H1 (cell line): ENCODE data around the gene FOXO6. TPM values are rescaled to one million over a fixed set of nuclear protein-coding genes. Genes with fewer than 3 reads are reported as not detected.
A peak's percentile ranks its signal among the peaks of the same experiment; 100 is the strongest.

ENCODE experiments used
- CTCF ChIA-PET: fragments of 300-600 bp; sonication (Branson Sonifier 250); formaldehyde crosslinking; loops from one replicate; lab custom pipeline; 2021; ENCODE audit not compliant: partially characterized antibody; lab: Charles Lee
- POLR2A ChIA-PET: fragments of 300-600 bp; sonication (Branson Sonifier 250); formaldehyde crosslinking; loops from one replicate; lab custom pipeline; 2021; ENCODE audit warnings: inconsistent platforms; ENCODE audit not compliant: partially characterized antibody; lab: Charles Lee
- DNase-seq, 2 experiments: peaks; one replicate each; pipeline versions ENCODE4 v3.0.0 to v3.0.0-alpha.2; 2010 to 2022; ENCODE audit warnings: low spot score in 2 of 2, low read depth in 1 of 2, mixed read lengths in 1 of 2
- FAIRE-seq: peaks from 2 replicates; lab custom pipeline; 2011; peaks lifted over from hg19 to GRCh38; lab: Jason Lieb, UNC
- H2AFZ ChIP-seq: 2 replicates; pipeline ENCODE4 v1.8.1; 2012; ENCODE audit warnings: low read length, inconsistent platforms
- H2AK5ac ChIP-seq: 2 replicates; pipeline ENCODE4 v1.6.1; 2013; ENCODE audit warnings: low read depth, low read length
- H2BK120ac ChIP-seq: replicated peaks from 2 replicates; pipeline ENCODE3; 2013; ENCODE audit warnings: low read depth, low read length, inconsistent platforms
- H2BK12ac ChIP-seq: 2 replicates; pipeline ENCODE4 v1.6.1; 2013; ENCODE audit warnings: low read depth, low read length
- H2BK15ac ChIP-seq: 2 replicates; pipeline ENCODE4 v1.6.1; 2013; ENCODE audit warnings: low read length
- H2BK20ac ChIP-seq: 2 replicates; pipeline ENCODE4 v1.6.1; 2013; ENCODE audit warnings: low read length
- H2BK5ac ChIP-seq: 2 replicates; pipeline ENCODE4 v1.6.1; 2013; ENCODE audit warnings: low read depth, low read length
- H3K14ac ChIP-seq: 2 replicates; pipeline ENCODE4 v1.6.1; 2013; ENCODE audit warnings: inconsistent platforms; ENCODE audit not compliant: insufficient read length
- H3K18ac ChIP-seq: 2 replicates; pipeline ENCODE4 v1.6.1; 2013; ENCODE audit warnings: low read length; ENCODE audit errors: extremely low read depth
- H3K23ac ChIP-seq: 2 replicates; pipeline ENCODE4 v1.6.1; 2013; ENCODE audit warnings: inconsistent platforms; ENCODE audit not compliant: insufficient read length
- H3K23me2 ChIP-seq: 2 replicates; pipeline ENCODE4 v1.6.1; 2013; ENCODE audit warnings: low read depth, low read length
- H3K27ac ChIP-seq: 2 replicates; pipeline ENCODE4 v1.6.1; 2011; ENCODE audit warnings: low read depth, low read length, inconsistent platforms
- H3K27me3 ChIP-seq, 4 experiments: replicated peaks in 1 of 4; 1 replicate in 1 of 4; 2 replicates in 3 of 4; pipeline versions ENCODE4 v1.6.1 to v1.8.1; 2011 to 2013; ENCODE audit warnings: low read length in 3 of 4, mild to moderate bottlenecking in 3 of 4, inconsistent platforms in 2 of 4, mixed read lengths in 2 of 4, moderate library complexity in 1 of 4; ENCODE audit not compliant: control insufficient read depth in 3 of 4, insufficient read depth in 3 of 4; ENCODE audit errors: extremely low read depth in 1 of 4
- H3K36me3 ChIP-seq, 4 experiments: 2 replicates each; pipeline versions ENCODE4 v1.6.1 to v1.8.1; 2011 to 2013; ENCODE audit warnings: mild to moderate bottlenecking in 4 of 4, low read length in 3 of 4, moderate library complexity in 2 of 4, control low read depth in 1 of 4, inconsistent platforms in 1 of 4; ENCODE audit not compliant: insufficient read depth in 4 of 4, control insufficient read depth in 2 of 4
- H3K4ac ChIP-seq: replicated peaks from 2 replicates; pipeline ENCODE3; 2013; ENCODE audit warnings: low read length, low read depth, mixed read lengths, inconsistent platforms; ENCODE audit not compliant: insufficient read length
- H3K4me1 ChIP-seq, 4 experiments: replicated peaks in 1 of 4; 1 replicate in 1 of 4; 2 replicates in 3 of 4; pipeline versions ENCODE4 v1.6.1 to v1.8.1; 2011 to 2013; ENCODE audit warnings: low read length in 3 of 4, inconsistent platforms in 2 of 4, mixed read lengths in 1 of 4; ENCODE audit not compliant: insufficient read depth in 4 of 4, control insufficient read depth in 3 of 4
- H3K4me2 ChIP-seq, 2 experiments: 2 replicates each; pipeline versions ENCODE4 v1.6.1 to v1.8.1; 2011 to 2013; ENCODE audit warnings: low read depth in 2 of 2, low read length in 2 of 2, control low read depth in 1 of 2, inconsistent platforms in 1 of 2, mild to moderate bottlenecking in 1 of 2; ENCODE audit not compliant: insufficient read depth in 1 of 2
- H3K4me3 ChIP-seq, 4 experiments: fragments of 200-600, 300-600 bp in 1 of 4; sonication (generic), shearing (Covaris generic), sonication (Bioruptor Twin) in 1 of 4; 2 replicates each; pipeline versions ENCODE4 v1.5.1 to v1.8.1; 2011 to 2016; ENCODE audit warnings: low read length in 4 of 4, low read depth in 3 of 4, control low read depth in 2 of 4, inconsistent platforms in 2 of 4, mild to moderate bottlenecking in 2 of 4, mixed read lengths in 1 of 4, moderate library complexity in 1 of 4; ENCODE audit not compliant: insufficient read depth in 2 of 4; ENCODE audit errors: extremely low read depth in 1 of 4
- H3K56ac ChIP-seq: replicated peaks from 2 replicates; pipeline ENCODE3; 2013; ENCODE audit warnings: low read depth, mild to moderate bottlenecking, mixed read lengths, low read length, inconsistent platforms; ENCODE audit not compliant: insufficient read length
- H3K79me1 ChIP-seq: 2 replicates; pipeline ENCODE4 v1.6.1; 2013; ENCODE audit warnings: low read depth, low read length, control low read depth
- H3K79me2 ChIP-seq, 2 experiments: 2 replicates each; pipeline versions ENCODE4 v1.6.1 to v1.8.1; 2012 to 2013; ENCODE audit warnings: low read length in 2 of 2, mild to moderate bottlenecking in 2 of 2, inconsistent platforms in 1 of 2; ENCODE audit not compliant: insufficient read depth in 2 of 2, control insufficient read depth in 1 of 2
- H3K9ac ChIP-seq, 4 experiments: replicated peaks in 1 of 4; 1 replicate in 1 of 4; 2 replicates in 3 of 4; pipeline versions ENCODE4 v1.6.1 to v1.8.1; 2011 to 2013; ENCODE audit warnings: low read depth in 3 of 4, low read length in 3 of 4, control low read depth in 2 of 4, mild to moderate bottlenecking in 2 of 4, moderate library complexity in 2 of 4, inconsistent platforms in 1 of 4; ENCODE audit errors: extremely low read depth in 1 of 4
- H3K9me3 ChIP-seq, 2 experiments: 2 replicates each; pipeline versions ENCODE4 v1.6.1 to v1.8.1; 2012 to 2013; ENCODE audit warnings: mild to moderate bottlenecking in 2 of 2, moderate library complexity in 2 of 2, control low read depth in 1 of 2, inconsistent platforms in 1 of 2, low read depth in 1 of 2, low read length in 1 of 2, mixed read lengths in 1 of 2; ENCODE audit not compliant: insufficient read depth in 2 of 2
- H4K20me1 ChIP-seq, 2 experiments: replicated peaks in 1 of 2; 2 replicates each; pipeline versions ENCODE3 to v1.8.1; 2011 to 2013; ENCODE audit warnings: inconsistent platforms in 2 of 2, low read length in 2 of 2, mild to moderate bottlenecking in 1 of 2; ENCODE audit not compliant: insufficient read depth in 2 of 2, control insufficient read depth in 1 of 2
- H4K5ac ChIP-seq: 2 replicates; pipeline ENCODE4 v1.6.1; 2013; ENCODE audit warnings: low read length, low read depth, mixed read lengths, inconsistent platforms; ENCODE audit not compliant: insufficient read length
- H4K8ac ChIP-seq: 2 replicates; pipeline ENCODE4 v1.8.0; 2013; ENCODE audit warnings: mild to moderate bottlenecking, moderate library complexity, low read length, inconsistent platforms; ENCODE audit not compliant: insufficient read depth; ENCODE audit errors: extremely low read depth
- H4K91ac ChIP-seq: replicated peaks from 2 replicates; pipeline ENCODE3; 2013; ENCODE audit warnings: low read length, mixed read lengths, inconsistent platforms; ENCODE audit not compliant: insufficient read length
- ATF3 ChIP-seq: IDR thresholded peaks from 2 replicates; pipeline ENCODE4 v1.6.1; 2011; ENCODE audit warnings: low read depth, mild to moderate bottlenecking, low read length; ENCODE audit not compliant: insufficient read depth
- BACH1 ChIP-seq: IDR thresholded peaks from 2 replicates; pipeline ENCODE4 v1.6.1; 2012; ENCODE audit warnings: low read length, improper control_type of control experiment
- BCL11A ChIP-seq, 2 experiments: IDR thresholded peaks; one replicate each; pipeline ENCODE4 v1.6.1; 2011; ENCODE audit warnings: low read depth in 2 of 2, low read length in 2 of 2, mild to moderate bottlenecking in 2 of 2
- CEBPB ChIP-seq: IDR thresholded peaks from 2 replicates; pipeline ENCODE4 v1.6.1; 2012; ENCODE audit warnings: low read depth, low read length
- CHD2 ChIP-seq: IDR thresholded peaks from 2 replicates; pipeline ENCODE4 v1.6.1; 2012; ENCODE audit warnings: low read length, improper control_type of control experiment
- HDAC2 ChIP-seq, 2 experiments: fragments of 300-600 bp in 1 of 2; sonication (generic) in 1 of 2; IDR thresholded peaks; 2 replicates each; pipeline ENCODE4 v1.6.1; 2011 to 2012; ENCODE audit warnings: low read depth in 2 of 2, low read length in 2 of 2, mild to moderate bottlenecking in 2 of 2, moderate library complexity in 2 of 2, borderline replicate concordance in 1 of 2, inconsistent platforms in 1 of 2
- POLR2AphosphoS5 ChIP-seq: IDR thresholded peaks from 2 replicates; pipeline ENCODE4 v1.6.1; 2011; ENCODE audit warnings: low read depth, low read length
- RFX5 ChIP-seq: IDR thresholded peaks from 2 replicates; pipeline ENCODE4 v1.6.1; 2011; ENCODE audit warnings: low read depth, low read length, improper control_type of control experiment, borderline replicate concordance
- SAP30 ChIP-seq: fragments of 300-600 bp; sonication (generic); IDR thresholded peaks from 2 replicates; pipeline ENCODE4 v1.7.1; 2012; ENCODE audit warnings: low read length, moderate library complexity, mild to moderate bottlenecking, inconsistent platforms; ENCODE audit not compliant: insufficient read depth, insufficient replicate concordance
- SP2 ChIP-seq: IDR thresholded peaks from 2 replicates; pipeline ENCODE4 v1.6.1; 2012; ENCODE audit warnings: mild to moderate bottlenecking, low read length, inconsistent platforms
- SP4 ChIP-seq: IDR thresholded peaks from 2 replicates; pipeline ENCODE4 v1.6.1; 2012; ENCODE audit warnings: low read length, inconsistent platforms
- SRF ChIP-seq: IDR thresholded peaks from 2 replicates; pipeline ENCODE4 v1.6.1; 2011; ENCODE audit warnings: mild to moderate bottlenecking, low read depth, low read length, moderate library complexity
- YY1 ChIP-seq: IDR thresholded peaks from 2 replicates; pipeline ENCODE4 v1.6.1; 2011; ENCODE audit warnings: low read depth, mild to moderate bottlenecking, low read length
- WGBS, 2 experiments: shearing (Covaris generic) in 1 of 2; methylation state at CpG; one replicate each; pipeline versions ENCODE4 v1.1.6 to v1.1.7; 2013 to 2015; ENCODE audit warnings: low lambda C conversion rate in 2 of 2, mixed read lengths in 2 of 2, inconsistent platforms in 1 of 2, low coverage in 1 of 2, missing lambda C conversion rate in 1 of 2; ENCODE audit not compliant: insufficient replicate concordance in 2 of 2, insufficient coverage in 1 of 2, insufficient read length in 1 of 2; ENCODE audit errors: extremely low coverage in 1 of 2, missing lambda C conversion rate in 1 of 2; 5-methylcytosine and 5-hydroxymethylcytosine counted together
- polyA plus RNA-seq, 7 experiments: library from polyadenylated mRNA; depleted of rRNA in 3 of 7; stranded (reverse) in 5 of 7; unstranded in 2 of 7; fragments of >200 nt in 5 of 7; fragments of 200-250 nt in 2 of 7; gene quantifications; 1 replicate in 5 of 7; 2 replicates in 1 of 7; 4 replicates in 1 of 7; pipeline versions ENCODE4 v1.2.1 to v1.2.3, GENCODE V29; 2011 to 2013; ENCODE audit warnings: missing spikeins in 2 of 7, mixed read lengths in 2 of 7
- total RNA-seq: library from RNA; stranded (reverse); fragmentation: NEBNext Ultra II Directional; extraction: Animal tissue kit (Norgen Biotek cat#: 25700); gene quantifications from 2 replicates; pipeline ENCODE4 v1.2.1, GENCODE V29; 2021

Gene FOXO6
- total and polyA plus RNA-seq, 2 of the 8 experiments (the other 6 are each of a cell fraction or from before 2014, with no cell fraction given) = 0.59 to 3.0 TPM

DNA sequence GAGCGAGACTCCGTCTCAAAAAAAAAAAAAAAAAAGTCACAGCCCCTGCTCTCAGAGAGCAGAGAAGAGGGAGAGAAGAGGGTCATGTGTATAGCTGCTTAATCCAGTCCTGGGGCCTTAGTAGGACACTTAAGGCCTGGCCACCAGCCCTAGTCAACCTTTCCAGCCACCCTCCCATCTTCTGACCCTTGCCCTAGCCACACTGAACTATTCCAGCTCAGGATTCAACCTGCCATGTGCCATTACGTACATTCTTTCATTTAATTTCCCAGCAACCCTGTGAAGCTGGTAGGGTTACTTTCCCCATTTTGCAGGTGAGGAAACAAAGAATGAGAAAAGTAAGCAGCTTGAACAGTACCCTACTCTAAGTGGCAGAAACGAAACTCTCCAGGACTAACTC lies 9.0 kb downstream of the FOXO6 start:
- H3K4me2 ChIP-seq = peak overlapping the region in 1 of 2 experiments; percentile 46; a peak in 1 of 4 replicates
- H2AK5ac ChIP-seq = no peak overlapping the region
- no peaks in the 10 kb centered on the region for H3K79me2 ChIP-seq
- no peak overlapping the region for H2AFZ ChIP-seq
- 0 out of 2 replicates have a peak overlapping the region, but pooled peaks have one; percentile 77 for H2BK15ac ChIP-seq
- H3K27me3 ChIP-seq = peaks cover 0 to 21% (median 9%) of the 10 kb centered on the region in 4 experiments; a peak in 4 of 7 replicates
- no peak overlapping the region for H3K23ac ChIP-seq
- H4K91ac ChIP-seq = no peak overlapping the region
- ChIA-PET POLR2A (interaction anchor here (0.8 to 2.1 kb wide), 7 partner anchors 9 to 45 kb away, joined by 3 to 10 read pairs (median 4); partner anchors contain the start of gene FOXO6), CTCF (interaction anchor here (0.7 to 7.3 kb wide), 15 partner anchors 8 to 61 kb away, joined by 3 to 39 read pairs (median 6); no protein-coding TSS in a partner anchor)
- H3K4me3 ChIP-seq = no peak overlapping the region
- peak overlapping the region; percentile 40 for H2BK120ac ChIP-seq
- H3K23me2 ChIP-seq = peaks cover 12% of the 10 kb centered on the region; the same call in 1 of the 2 replicates
- H3K79me1 ChIP-seq = no peaks in the 10 kb centered on the region
- no peak overlapping the region for H3K9ac ChIP-seq
- FAIRE-seq (no peak), DNase-seq (no peak)
- no peak overlapping the region for H4K5ac ChIP-seq
- WGBS, 2 experiments = 75% methylated on average over 2 of the region's 4 CpGs; no CpG with 5 or more reads in 1 of the 2 experiments
- no peak overlapping the region for H3K18ac ChIP-seq
- H3K9me3 ChIP-seq = no peaks in the 10 kb centered on the region
- H2BK20ac ChIP-seq = peak overlapping the region; percentile 100; the same call in 1 of the 2 replicates
- peaks cover 16 to 55% (median 42%) of the 10 kb centered on the region in 4 experiments for H3K4me1 ChIP-seq
- H2BK12ac ChIP-seq = peak overlapping the region; percentile 93; the same call in 1 of the 2 replicates
- H4K20me1 ChIP-seq = no peaks in the 10 kb centered on the region
- H3K56ac ChIP-seq = no peak overlapping the region
- no peaks in the 10 kb centered on the region for H3K36me3 ChIP-seq
- no peak overlapping the region; the same call in 1 of the 2 replicates for H2BK5ac ChIP-seq
- no peak overlapping the region for H4K8ac ChIP-seq
- peak overlapping the region; percentile 9 for H3K4ac ChIP-seq
- H3K27ac ChIP-seq = no peak overlapping the region
- no peak overlapping the region for H3K14ac ChIP-seq
- TF ChIP-seq HDAC2 (IDR thresholded peaks at IDR 0.05; ENCODE audit: borderline replicate concordance in 1 of 2, low read depth in 2 of 2, low read length in 2 of 2) (no peak), SP4 (no peak), CHD2 (no peak), ATF3 (no peak), SRF (no peak), BACH1 (no peak), BCL11A (IDR thresholded peaks at IDR 0.05; ENCODE audit: low read depth in 2 of 2, low read length in 2 of 2) (no peak), SP2 (no peak), CEBPB (no peak), RFX5 (no peak), SAP30 (no peak), YY1 (no peak), POLR2AphosphoS5 (no peak)
